ENCODE measurements around the gene MMAA.

DNA sequence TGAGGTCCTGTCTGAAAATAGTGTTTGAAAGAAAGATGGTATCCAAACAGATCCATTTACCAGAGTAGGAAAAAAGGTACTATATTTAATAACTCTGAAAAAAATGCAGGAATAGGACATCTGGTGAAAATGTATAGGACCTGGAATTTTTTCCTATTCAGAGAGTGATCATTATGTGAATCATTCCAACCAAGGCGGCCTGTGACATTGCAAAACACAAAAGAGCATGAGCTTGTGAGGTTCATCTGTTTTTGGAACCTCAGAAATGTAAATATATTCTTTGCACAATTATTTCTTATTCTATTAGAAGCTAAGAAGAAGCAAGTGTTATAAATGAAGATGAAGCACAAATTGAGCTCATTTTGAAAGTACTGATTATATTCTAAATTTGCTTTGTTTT is 62.8 kb downstream of the MMAA start:
- no peak for TF ChIP-seq EZH2 (IDR thresholded peaks at IDR 0.05; ENCODE audit: borderline replicate concordance, low read depth, low read length, severe bottlenecking)
- TF ChIP-seq, protein P1, sequence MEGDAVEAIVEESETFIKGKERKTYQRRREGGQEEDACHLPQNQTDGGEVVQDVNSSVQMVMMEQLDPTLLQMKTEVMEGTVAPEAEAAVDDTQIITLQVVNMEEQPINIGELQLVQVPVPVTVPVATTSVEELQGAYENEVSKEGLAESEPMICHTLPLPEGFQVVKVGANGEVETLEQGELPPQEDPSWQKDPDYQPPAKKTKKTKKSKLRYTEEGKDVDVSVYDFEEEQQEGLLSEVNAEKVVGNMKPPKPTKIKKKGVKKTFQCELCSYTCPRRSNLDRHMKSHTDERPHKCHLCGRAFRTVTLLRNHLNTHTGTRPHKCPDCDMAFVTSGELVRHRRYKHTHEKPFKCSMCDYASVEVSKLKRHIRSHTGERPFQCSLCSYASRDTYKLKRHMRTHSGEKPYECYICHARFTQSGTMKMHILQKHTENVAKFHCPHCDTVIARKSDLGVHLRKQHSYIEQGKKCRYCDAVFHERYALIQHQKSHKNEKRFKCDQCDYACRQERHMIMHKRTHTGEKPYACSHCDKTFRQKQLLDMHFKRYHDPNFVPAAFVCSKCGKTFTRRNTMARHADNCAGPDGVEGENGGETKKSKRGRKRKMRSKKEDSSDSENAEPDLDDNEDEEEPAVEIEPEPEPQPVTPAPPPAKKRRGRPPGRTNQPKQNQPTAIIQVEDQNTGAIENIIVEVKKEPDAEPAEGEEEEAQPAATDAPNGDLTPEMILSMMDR (IDR thresholded peaks at IDR 0.05; ENCODE audit: borderline replicate concordance, extremely low read depth, low read length, poor library complexity, severe bottlenecking), result no peak

Measured in DND-41 (cell line).